Endodermal cell (in vitro differentiated cells): ENCODE measurements around the gene ST8SIA1. TPM values are rescaled to one million over a fixed set of nuclear protein-coding genes. Genes with fewer than 3 reads are reported as not detected.
A peak's percentile ranks its signal among the peaks of the same experiment; 100 is the strongest.

ENCODE experiments used
- DNase-seq: peaks from one replicate; pipeline ENCODE4 v3.0.0-alpha.2; 2017
- H3K27ac ChIP-seq: 2 replicates; pipeline ENCODE4 v1.5.1; 2013; ENCODE audit warnings: mild to moderate bottlenecking, low read depth, low read length, moderate library complexity
- H3K27me3 ChIP-seq: 2 replicates; pipeline ENCODE4 v1.6.1; 2013; ENCODE audit warnings: mild to moderate bottlenecking, low read length, moderate library complexity; ENCODE audit not compliant: insufficient read depth, control insufficient read depth, poor library complexity, severe bottlenecking
- H3K36me3 ChIP-seq: 2 replicates; pipeline ENCODE4 v1.7.0; 2013; ENCODE audit warnings: mild to moderate bottlenecking, low read length, moderate library complexity; ENCODE audit not compliant: control insufficient read depth, insufficient read depth
- H3K4me1 ChIP-seq: one replicate; pipeline ENCODE4 v1.7.0; 2013; ENCODE audit warnings: low read length; ENCODE audit not compliant: control insufficient read depth, insufficient read depth
- H3K4me3 ChIP-seq: 2 replicates; pipeline ENCODE4 v1.5.1; 2013; ENCODE audit warnings: mild to moderate bottlenecking, low read length, moderate library complexity
- H3K9ac ChIP-seq: 2 replicates; pipeline ENCODE4 v1.6.1; 2013; ENCODE audit warnings: mild to moderate bottlenecking, low read length, moderate library complexity; ENCODE audit not compliant: poor library complexity, severe bottlenecking; ENCODE audit errors: extremely low read depth
- H3K9me3 ChIP-seq: 2 replicates; pipeline ENCODE4 v1.6.1; 2013; ENCODE audit warnings: mild to moderate bottlenecking, low read length, moderate library complexity; ENCODE audit not compliant: control insufficient read depth
- H3K27ac Mint-ChIP-seq: 2 replicates; pipeline ENCODE4 v1.8.0; 2020; ENCODE audit warnings: mixed read lengths
- H3K27me3 Mint-ChIP-seq: 2 replicates; pipeline ENCODE4 v1.8.0; 2021; ENCODE audit warnings: mild to moderate bottlenecking, mixed read lengths; ENCODE audit not compliant: insufficient read depth
- H3K36me3 Mint-ChIP-seq: 2 replicates; pipeline ENCODE4 v1.8.0; 2020; ENCODE audit warnings: low read depth, mixed read lengths
- H3K4me1 Mint-ChIP-seq: 2 replicates; pipeline ENCODE4 v1.8.0; 2020; ENCODE audit warnings: mixed read lengths
- H3K4me3 Mint-ChIP-seq: 2 replicates; pipeline ENCODE4 v1.8.0; 2020; ENCODE audit warnings: mild to moderate bottlenecking, moderate library complexity, mixed read lengths
- H3K9me3 Mint-ChIP-seq: 2 replicates; pipeline ENCODE4 v1.8.0; 2020; ENCODE audit warnings: mild to moderate bottlenecking, mixed read lengths
- CTCF ChIP-seq: fragments of 200-600 bp; sonication (generic); conservative IDR thresholded peaks from 2 replicates; pipeline ENCODE4 v1.5.0; 2021; ENCODE audit warnings: antibody characterized with exemption, mild to moderate bottlenecking
- WGBS, 2 experiments: methylation state at CpG; one replicate each; pipeline versions ENCODE4 v1.1.5 to v1.1.7; 2013; ENCODE audit warnings: missing lambda C conversion rate in 2 of 2, mixed read lengths in 1 of 2; ENCODE audit not compliant: insufficient coverage in 1 of 2, insufficient read length in 1 of 2; 5-methylcytosine and 5-hydroxymethylcytosine counted together
- total RNA-seq, 2 donors: library from RNA; stranded (reverse); fragmentation: NEBNext Ultra II Directional in 1 of 2; extraction: Animal tissue kit (Norgen Biotek cat#: 25700) in 1 of 2; gene quantifications; 2 replicates in 1 of 2; 3 replicates in 1 of 2; pipeline ENCODE4 v1.2.1, GENCODE V29; 2021

ST8SIA1 gene
- total RNA-seq, 2 donors from 2014 or later = 11.2 to 13.3 TPM

GRCh38 chr12:22372277-22372837, 37.9 kb upstream of the ST8SIA1 start:
- no peak overlapping the region for H3K4me3 ChIP-seq
- H3K9ac ChIP-seq = no peak overlapping the region
- H3K27me3 ChIP-seq = no peaks in the 10 kb centered on the region
- no peaks in the 10 kb centered on the region for H3K4me1 ChIP-seq
- no peak overlapping the region for H3K27ac ChIP-seq
- peaks cover 21% of the 10 kb centered on the region for H3K9me3 ChIP-seq
- peaks cover 26% of the 10 kb centered on the region for H3K9me3 Mint-ChIP-seq
- no peaks in the 10 kb centered on the region for H3K36me3 Mint-ChIP-seq
- peaks cover 20% of the 10 kb centered on the region for H3K27me3 Mint-ChIP-seq
- TF ChIP-seq CTCF = no peak
- no peak for DNase-seq
- H3K4me3 Mint-ChIP-seq = no peak overlapping the region
- H3K27ac Mint-ChIP-seq = no peak overlapping the region
- no peaks in the 10 kb centered on the region for H3K4me1 Mint-ChIP-seq
- no peaks in the 10 kb centered on the region for H3K36me3 ChIP-seq

GRCh38 chr12:22366181-22366580, 31.7 kb upstream of the ST8SIA1 start:
- TF ChIP-seq CTCF = no peak
- Mint-ChIP-seq H3K36me3 (no peaks in the 10 kb centered on the region), H3K9me3 (peaks cover 33% of the 10 kb centered on the region), H3K4me1 (peaks cover 15% of the 10 kb centered on the region), H3K27me3 (peaks cover 18% of the 10 kb centered on the region), H3K27ac (peak overlapping the region; percentile 41), H3K4me3 (no peak overlapping the region)
- Histone ChIP-seq H3K27me3 (no peaks in the 10 kb centered on the region), H3K4me1 (no peaks in the 10 kb centered on the region), H3K36me3 (no peaks in the 10 kb centered on the region), H3K27ac (no peak overlapping the region), H3K4me3 (no peak overlapping the region), H3K9ac (no peak overlapping the region), H3K9me3 (peaks cover 37% of the 10 kb centered on the region)
- peak; percentile 68 for DNase-seq
- WGBS, 2 experiments = 79% methylated on average over 5 of the region's 5 CpGs; no CpG with 5 or more reads in 1 of the 2 experiments

- Histone ChIP-seq H3K9ac (no peak overlapping the region), H3K9me3 (peaks cover 21% of the 10 kb centered on the region), H3K4me1 (no peaks in the 10 kb centered on the region), H3K27ac (no peak overlapping the region), H3K4me3 (no peak overlapping the region), H3K36me3 (no peaks in the 10 kb centered on the region), H3K27me3 (no peaks in the 10 kb centered on the region)
- peak; percentile 94 for DNase-seq
- TF ChIP-seq CTCF = no peak
- 37 to 59% methylated on average over 4 of the region's 4 CpGs for WGBS, 2 experiments
- no peak overlapping the region for H3K27ac Mint-ChIP-seq
- H3K4me3 Mint-ChIP-seq = no peak overlapping the region
- H3K9me3 Mint-ChIP-seq = peaks cover 7% of the 10 kb centered on the region
- H3K27me3 Mint-ChIP-seq = peaks cover 7% of the 10 kb centered on the region
- no peaks in the 10 kb centered on the region for H3K36me3 Mint-ChIP-seq
- peaks cover 16% of the 10 kb centered on the region for H3K4me1 Mint-ChIP-seq
Observed at GRCh38 chr12:22361785-22362184, 27.3 kb upstream of the ST8SIA1 start.
